Kasumi-1 (cell line): ENCODE results near the gene MAN1C1.
"Not testable (repeated sequence)": the region's sequence is repeated elsewhere in the genome, so short reads cannot be mapped to it uniquely, and the experiment has no call there.

Source experiments
- DNase-seq, 2 experiments: peaks; one replicate each; lab custom pipeline; 2025; lab: John Stamatoyannopoulos, UW

The MAN1C1 gene

DNA sequence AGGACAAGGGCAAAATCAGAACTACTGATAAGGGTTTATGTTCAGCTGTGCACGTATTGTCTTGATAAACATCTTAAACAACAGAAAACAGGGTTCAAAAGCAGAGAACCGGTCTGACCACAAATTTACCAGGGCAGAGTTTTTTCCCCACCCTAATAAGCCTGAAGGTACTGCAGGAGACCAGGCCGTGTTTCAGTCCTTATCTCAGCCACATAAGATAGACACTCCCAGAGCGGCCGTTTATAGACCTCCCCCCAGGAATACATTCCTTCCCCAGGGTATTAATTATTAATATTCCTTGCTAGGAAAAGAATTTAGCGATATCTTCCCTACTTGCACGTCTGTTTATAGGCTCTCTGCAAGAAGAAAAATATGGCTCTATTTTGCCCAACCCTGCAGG is 19.6 kb downstream of the MAN1C1 start:
- not testable (repeated sequence) for DNase-seq

- no peak for DNase-seq
Observed at GRCh38 chr1:25640646-25641328, 24.2 kb downstream of the MAN1C1 start.

DNA sequence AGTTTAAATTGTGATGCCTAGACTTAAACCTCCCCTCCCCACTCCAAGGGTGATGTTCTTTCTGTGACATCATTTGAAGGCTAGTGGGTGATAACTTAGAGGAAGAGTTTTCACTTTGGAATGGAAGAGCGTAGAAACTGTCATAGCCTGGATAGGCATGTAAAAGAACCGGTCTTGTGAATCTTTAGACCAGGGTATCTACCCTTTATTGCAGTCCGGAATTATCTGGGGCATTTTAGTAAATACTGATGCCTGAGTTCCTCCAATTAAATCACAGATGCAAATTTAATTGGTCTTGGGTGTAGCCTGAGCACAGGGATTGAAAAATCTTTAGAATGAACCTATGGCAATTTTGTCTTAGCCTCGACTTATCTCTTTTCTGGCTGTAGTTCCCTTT is 24.7 kb downstream of the MAN1C1 start:
- no peak for DNase-seq

DNA sequence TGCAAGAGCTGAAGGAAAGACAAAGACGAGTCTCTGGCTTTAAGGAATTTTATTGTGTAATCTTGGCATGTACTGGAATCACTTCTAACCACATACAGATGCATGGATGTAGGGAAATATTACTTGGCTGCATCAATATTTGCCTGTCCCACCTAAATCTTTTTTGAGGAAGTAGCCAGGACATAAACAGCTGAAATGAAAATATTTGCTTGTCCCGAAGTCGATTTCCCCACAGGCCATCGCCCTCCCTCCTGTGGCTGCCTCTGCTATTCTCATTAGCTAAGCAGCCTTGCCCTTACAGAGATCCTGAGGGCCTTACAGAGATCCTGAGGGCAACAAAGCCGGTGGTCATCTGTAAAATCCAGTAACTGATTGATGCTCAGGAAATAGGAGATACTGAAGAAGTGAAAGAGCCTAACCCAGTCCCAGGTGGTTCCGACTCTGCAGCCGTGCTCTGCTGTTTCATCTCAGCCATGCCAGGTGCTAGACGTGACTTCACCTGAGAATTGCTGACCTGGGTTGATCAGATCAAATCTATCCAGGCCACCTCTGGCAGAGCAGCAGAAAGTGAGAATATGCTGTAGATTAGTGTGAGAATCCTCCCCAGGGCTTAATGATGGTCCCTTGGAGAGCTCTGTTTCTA is 25.5 kb downstream of the MAN1C1 start:
- DNase-seq: no peak

- DNase-seq: peak; percentile 92 to 93
Observed at GRCh38 chr1:25642574-25643108, 26.1 kb downstream of the MAN1C1 start.

GRCh38 chr1:25643929-25644328 is 27.3 kb downstream of the MAN1C1 start:
- no peak for DNase-seq

GRCh38 chr1:25644962-25645361 is 28.4 kb downstream of the MAN1C1 start:
- DNase-seq: no peak

GRCh38 chr1:25645637-25646400 is 29.2 kb downstream of the MAN1C1 start:
- no peak for DNase-seq

GRCh38 chr1:25647106-25647505 is 30.5 kb downstream of the MAN1C1 start:
- no peak for DNase-seq

DNA sequence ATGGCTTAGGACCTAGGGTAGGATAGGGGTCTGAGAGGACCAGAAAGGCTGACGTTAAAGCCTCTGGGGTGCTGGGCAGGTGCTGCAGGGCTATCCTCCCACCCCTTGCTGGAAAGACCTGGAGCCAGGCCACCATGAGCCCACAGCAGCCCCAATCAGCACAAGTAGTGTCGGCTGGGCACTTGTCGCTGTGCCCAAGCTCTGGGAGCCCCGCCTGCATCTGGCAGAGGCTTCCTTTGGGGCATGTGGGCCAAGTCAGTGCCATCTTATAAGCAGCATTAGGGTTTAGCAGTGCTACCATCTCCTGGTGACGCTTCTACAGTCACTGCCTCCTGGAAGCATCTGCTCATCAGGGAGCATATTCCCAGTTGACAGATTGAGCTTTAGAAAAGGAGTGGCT is 31.3 kb downstream of the MAN1C1 start:
- no peak for DNase-seq

- no peak for DNase-seq
Observed at GRCh38 chr1:25648681-25649440, 32.3 kb downstream of the MAN1C1 start.

GRCh38 chr1:25649505-25650288 is 33.1 kb downstream of the MAN1C1 start:
- no peak for DNase-seq

DNA sequence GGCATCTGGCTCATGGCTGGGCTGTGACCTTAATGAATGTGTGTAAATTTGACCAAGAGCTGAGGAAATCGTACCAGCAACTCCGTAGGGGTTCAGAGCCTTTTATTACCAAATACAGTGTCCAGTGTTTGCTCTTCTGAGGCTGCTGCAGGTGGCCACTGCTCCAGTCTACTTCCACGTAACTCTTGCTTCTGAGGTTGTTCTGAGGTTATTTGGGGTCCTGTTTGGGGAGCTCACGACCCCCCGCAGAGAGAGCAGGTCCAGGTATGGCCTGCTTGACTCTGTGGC is 33.6 kb downstream of the MAN1C1 start:
- DNase-seq: no peak

GRCh38 chr1:25651036-25651640 is 34.5 kb downstream of the MAN1C1 start:
- no peak for DNase-seq

DNA sequence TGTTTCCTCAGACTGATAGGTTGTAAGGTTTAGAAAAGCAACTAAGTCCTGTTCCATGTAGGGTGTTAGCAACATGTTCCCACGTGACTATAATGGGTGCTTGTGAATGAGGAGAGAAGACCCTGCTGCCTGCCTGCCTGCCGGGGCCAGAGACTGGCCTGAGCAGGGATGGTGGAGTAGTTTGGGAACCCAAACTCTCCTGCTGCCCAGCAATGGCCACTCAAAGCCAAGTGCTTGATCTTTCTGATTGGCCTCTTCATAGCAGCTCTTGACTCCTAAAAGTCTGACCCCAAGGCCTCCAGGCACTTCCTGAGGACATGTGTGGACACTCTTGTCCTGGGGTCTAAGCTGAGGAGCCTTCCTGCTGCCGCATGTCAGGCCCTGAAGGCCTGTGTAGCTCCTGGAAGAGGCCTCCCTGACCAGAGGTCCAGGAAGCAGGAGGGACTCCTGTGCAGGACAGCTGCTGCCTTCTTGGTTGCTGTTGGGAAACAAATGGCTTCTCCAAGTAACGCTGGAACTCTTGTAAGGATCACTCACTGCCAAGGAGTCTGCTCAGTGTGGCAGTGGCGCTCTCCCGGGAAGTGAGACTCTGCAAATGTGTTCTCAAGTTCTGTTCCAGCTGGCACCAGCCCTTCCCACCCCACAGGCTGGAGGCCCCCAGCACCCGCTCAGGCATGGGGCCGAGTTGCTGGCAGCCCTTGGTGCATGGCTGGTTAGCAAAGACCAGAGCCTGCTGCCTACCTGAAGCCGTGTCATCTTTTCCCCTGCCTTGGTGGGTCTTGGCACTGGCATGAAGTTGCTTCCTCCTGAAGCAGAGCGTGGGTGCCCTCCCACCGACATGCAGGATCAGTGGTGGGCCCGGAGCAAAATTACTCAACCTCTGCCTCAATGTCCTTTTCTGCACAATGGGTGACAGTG is 35.5 kb downstream of the MAN1C1 start:
- DNase-seq: no peak

- DNase-seq: no peak
Observed at GRCh38 chr1:25653558-25653957, 37.0 kb downstream of the MAN1C1 start.

- no peak for DNase-seq
Observed at GRCh38 chr1:25654109-25654660, 37.6 kb downstream of the MAN1C1 start.

GRCh38 chr1:25657121-25657882 is 40.7 kb downstream of the MAN1C1 start:
- no peak for DNase-seq
